ENCODE measurements around the gene CD79A.

The CD79A gene

DNA sequence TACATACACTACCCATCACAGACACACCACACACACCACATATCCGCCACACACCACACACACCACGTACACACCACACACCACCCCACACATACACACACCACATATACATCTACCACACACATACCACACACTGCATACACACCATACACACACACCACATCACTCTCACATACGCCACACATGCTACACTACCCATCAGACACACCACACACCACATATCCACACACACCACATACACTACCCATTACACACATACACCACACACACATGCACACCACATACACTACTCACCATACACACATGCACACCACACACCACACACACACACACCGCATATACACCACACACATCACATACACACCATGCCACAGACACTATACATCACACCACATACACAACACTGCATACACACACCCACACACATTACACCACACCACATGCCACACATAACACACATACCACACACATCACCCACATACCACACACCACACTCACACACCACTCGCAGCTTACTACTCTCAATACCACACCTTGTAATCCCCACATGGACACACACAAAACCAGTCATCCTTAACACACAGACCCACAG lies 41.7 kb downstream of the CD79A start:
- no peak for DNase-seq (ENCODE audit: low read depth in 2 of 2)

DNA sequence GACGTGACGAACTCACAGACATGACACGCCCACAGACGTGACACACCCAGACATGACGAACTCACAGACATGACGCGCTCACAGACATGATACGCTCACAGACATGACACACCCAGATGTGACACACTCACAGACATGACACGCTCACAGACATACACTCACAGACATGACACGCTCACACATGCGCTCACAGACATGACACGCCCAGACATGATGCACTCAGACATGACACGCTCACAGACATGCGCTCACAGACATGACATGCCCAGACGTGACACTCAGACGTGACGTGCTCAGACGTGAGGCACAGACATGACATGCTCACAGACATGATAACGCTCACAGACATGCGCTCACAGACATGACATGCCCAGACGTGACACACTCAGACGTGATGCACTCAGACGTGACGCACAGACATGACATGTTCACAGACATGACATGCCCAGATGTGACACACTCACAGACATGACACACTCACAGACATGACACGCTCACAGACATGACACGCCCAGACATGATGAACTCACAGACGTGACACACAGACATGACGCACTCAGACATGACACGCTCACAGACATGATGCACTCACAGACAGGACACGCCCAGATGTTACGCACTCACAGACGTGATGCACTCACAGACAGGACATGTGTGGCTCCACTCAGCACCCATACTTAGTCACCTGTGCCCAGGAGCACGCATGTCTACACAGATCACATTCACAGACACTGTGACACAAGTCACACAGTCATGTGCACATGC lies 43.1 kb downstream of the CD79A start:
- DNase-seq (ENCODE audit: low read depth in 2 of 2): no peak

DNA sequence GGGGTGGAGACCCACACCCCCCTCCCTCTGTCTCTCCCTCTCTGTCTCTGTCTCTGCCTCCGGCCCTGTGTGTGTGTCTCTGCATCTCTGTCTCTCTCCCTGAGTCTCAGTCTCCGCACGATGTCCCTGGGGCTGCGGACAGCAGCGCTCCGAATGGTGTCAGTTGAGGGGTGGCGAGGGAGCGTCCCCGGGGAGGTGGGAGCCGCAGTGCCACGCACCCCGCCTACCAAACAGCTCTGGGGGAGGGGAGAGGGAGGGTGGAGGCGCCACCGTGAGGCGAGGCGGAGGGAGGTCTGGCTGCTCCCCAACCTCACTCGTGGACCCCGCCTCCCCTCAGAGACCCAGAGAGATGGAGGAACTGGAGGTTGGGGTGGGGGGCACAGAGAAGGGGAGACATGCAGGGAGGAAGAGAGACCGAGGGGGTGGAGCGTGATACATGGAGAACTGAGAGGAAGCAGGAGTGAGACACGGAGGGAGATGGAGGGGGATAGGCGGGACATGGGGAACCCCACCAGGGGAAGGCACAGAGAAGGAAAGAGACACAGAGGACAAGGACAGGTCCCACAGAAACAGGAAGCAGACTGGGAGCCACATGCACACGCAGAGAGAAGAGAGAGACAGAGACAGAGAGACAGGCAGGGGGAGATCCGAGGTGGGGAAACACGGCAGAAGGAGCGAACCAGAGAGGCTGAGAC lies 44.0 kb downstream of the CD79A start:
- DNase-seq (ENCODE audit: low read depth in 2 of 2): no peak

DNA sequence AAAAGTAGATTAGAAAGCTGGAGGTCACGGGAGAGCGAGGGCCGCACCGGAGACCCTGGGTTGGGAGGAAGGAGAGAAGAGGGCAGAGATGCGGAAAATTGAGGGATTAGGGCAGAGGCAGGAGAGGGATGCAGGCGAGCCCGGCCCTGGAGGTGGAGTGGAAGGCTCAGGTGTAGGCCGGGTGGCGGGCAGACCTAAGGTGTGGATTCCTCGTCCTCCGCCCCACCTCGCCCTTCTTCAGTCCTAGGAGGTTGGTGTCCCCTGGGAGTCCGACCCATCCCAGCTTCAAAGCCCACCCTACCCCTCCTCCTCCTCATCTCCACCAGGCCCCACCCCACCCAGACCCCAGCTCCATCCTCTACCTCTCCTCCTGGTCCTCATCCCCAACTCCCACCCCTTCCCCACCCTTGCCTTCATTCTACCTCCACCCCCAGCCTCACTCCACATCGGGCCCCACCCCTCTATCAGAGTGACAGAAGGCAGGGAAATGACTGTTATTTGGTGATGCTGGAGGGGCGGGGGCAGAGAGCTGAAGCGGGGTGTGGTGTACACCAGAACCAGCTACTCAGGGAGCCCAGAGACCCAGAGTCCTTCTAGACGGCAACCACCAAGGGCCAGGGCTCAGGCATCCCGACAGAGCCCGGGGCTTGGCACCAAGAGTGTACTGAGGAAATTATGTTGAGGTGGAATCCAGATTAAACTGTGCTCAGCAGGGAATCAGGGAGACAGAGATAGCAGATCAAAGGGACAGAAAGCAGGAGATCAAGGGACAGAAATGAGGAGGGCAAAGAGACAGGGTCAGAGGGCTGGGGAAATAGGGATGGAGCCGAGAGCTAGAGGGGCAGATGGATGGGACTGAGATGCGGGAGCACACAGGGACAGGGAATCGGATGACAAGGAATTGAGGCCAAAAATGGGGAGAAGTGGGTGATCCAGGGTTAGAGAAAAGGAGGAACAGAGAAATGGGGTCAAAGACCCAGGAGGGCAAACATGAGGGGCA lies 44.8 kb downstream of the CD79A start:
- no peak for DNase-seq (ENCODE audit: low read depth in 2 of 2)

DNA sequence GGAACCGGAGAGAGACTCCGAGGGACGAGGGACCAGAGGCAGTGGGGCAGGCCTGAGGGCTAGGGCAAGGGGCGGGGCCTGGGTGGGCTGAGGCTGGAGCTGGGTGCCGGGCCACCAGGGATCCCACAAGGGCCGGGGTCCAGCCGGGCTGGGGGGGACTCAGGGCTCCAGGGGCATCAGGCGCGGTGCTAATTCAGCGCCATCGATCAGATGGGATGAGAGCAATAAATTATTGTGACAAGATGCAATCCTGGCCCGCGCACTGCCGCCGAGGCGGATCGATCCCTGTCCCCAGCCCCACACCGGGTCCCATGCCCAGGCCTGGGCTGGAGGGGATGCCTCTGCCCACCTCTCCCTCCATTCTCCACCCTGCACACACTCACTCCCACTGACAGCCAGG lies 45.5 kb downstream of the CD79A start:
- DNase-seq (ENCODE audit: low read depth in 2 of 2): no peak

DNA sequence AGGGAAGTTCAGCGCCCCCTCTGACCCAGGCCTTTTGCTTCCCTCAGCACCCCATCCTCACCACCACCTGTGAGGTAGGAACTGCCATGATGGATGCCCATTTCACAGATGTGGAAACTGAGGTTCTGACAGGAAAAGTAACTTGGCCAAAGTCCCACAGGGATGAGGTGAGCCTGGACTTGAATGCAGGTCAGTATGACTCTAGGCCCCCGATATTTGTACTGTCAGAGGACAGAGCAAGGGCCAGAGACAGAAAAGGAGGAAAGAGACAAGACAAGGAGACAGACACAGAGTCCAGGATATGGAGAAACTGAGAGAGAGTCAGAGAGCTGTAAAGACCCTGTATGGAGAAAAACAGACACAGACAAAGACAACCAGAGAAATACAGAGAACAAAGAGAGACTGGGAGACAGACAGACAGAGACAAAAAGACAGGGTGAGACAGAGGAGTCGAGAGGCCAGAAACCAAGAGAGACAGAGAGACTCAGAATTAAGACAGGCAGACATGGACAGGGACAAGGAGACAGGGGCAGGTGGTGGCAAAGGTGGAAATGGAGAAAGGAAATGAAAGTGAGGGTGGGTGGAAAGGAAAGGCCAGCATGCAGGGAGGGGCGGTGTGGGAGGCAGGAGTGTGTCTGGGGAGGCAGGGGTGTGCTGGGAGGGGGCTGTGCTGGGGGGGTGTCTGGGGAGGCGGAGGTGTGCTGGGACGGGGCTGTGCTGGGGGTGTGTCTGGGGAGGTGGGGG lies 46.1 kb downstream of the CD79A start:
- no peak for DNase-seq (ENCODE audit: low read depth in 2 of 2)

DNA sequence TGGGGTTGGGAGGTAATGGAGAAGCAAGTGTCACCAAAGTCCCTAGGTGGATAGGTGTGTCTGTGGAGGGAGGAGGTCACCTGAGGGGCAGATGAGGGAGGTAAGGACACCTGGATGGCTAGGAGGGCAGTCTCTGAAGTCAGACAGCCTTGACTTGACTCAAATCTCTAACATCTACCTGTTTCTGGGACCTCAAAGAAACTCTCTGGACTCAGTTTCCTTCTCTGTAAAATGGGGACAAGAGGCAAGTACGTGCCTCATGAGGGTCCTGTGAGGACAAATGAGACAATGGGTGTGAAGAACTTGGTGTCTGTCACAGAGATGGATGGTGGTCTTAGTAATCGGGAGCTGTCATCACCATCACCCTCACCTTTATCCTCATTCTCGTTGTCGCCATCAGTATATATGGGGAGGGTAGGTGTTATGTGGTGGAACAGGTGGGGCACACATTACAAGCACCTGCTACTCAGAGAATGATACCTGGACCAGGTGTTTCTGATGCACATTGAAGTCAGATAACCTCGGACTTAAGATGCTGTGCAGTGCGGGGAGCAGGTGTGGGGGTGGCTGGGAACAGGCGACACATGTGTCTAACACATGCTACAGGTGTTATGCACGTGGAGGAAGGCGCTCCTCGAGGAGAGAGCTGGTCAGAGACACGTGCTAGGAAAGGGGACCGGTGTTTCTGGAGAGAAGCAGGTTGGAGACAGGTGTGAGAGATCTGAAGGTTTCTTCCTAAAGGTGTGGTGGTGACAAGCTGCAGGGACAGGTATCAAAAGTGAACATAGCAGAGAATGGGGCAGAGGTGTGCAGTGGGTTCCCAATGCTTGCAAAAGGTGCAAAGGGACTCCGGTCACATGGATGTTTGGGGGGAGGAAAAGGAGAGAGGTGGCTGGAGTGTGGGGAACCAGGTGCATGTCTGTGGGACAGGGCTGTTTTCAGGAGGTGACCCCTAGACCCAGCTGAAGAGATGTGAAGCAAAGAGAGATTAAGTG lies 47.4 kb downstream of the CD79A start:
- no peak for DNase-seq (ENCODE audit: low read depth in 2 of 2)

DNA sequence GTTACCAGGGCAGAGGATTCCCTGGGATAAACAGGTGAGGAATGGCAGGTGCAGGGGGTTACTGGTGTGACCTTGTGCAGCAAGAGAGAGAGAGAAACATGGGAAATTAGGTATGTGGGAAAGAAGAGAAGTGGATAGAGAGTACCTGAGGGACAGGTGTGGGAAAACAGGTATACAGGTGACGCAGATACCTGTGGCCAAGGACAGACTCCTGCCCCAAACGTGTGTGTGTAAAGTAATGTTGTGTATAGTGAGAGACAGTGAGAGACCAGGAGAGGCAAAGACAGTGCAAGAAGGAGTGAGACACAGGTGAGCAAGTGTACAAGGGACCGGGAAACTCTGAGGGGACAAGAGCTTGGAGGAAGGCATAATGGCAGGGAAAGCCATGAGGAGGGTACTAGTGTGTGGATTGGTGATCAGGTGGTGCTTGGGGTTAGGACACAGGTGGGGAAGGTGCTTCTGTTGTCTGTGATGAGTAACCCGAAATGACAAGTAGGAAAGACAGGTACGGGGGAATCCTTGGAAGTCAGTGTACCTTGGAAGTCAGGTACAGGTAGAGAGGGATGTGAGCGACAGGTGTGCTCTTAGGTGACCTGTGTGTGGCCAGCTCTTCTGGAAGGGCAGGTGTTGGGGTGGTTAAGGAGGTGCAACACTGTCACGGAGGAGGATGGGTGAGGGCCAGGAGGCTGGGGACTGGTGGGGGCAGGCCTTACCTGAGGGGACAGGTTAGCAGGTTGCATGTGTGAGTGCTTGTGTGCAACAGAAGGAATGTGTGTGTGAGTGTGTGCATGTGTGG lies 48.3 kb downstream of the CD79A start:
- DNase-seq (ENCODE audit: low read depth in 2 of 2): no peak

DNA sequence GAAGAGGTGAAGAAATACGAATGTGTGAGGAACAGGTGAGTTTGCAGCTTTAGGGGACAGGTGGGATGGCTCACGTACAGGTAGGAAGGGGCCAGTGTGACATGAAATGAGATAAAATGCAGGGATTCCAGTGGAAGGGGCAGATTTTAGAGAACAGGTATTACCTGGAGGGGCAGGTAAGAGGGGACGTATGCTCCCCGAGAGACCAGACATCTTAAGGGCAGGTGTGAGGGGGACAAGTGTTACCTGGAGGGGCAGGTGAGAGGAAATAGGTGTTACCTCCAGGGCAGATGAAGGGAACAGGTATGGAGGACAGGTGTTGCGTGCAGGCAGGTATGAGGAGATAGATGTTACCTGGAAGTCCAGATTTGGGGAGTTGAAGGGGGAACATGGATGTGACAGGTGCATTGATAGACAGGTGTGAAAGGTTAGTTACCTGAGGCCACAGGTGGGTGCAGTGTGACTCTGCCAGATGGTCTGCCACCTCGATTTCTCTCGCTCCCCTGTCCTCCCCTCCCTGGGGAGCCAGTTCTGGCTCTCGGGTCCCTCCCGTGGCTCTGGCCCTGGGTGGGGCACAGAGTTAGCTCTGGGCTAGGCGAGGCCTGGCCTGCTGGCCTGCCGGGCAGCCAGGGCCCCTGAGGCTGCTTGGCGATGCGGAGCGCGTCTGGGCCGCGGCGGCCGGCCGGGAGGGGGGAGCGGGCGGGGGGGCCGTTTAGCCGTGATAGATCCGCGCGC lies 49.1 kb downstream of the CD79A start:
- no peak for DNase-seq (ENCODE audit: low read depth in 2 of 2)

DNA sequence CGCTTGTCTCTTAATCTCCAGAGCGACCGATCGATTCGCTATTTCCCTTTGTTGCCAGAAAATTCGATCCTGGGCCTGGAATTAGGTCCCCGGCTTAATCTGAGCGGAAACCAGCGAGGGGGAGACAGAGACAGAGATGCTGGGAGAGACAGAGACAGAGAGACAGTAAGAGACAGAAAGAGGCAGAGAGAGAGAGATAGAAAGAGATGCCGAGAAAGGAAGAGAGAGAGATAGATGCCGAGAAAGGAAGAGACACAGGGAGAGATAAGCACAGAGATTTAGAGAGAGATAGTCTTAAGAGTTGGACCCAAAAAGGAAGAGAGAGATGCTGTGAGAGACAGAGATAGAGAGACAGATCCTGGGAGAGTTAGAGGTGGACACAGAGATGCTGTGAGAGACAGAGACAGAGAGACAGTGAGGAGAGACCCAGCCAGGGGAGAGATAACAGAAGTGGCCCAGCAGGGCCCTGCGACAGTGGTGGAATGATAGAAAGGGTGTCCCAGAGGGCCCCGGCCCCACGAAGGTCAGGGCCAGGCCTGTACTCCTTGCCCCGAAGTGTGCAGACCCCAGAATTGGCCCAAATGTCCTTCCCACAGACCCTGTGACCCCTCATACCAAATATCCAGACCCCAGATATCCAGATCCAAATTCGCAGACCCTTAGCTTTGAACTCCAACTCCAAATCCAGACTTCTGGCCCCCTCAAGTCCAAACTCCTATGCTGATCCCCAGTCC lies 49.9 kb downstream of the CD79A start:
- DNase-seq (ENCODE audit: low read depth in 2 of 2): no peak

DNA sequence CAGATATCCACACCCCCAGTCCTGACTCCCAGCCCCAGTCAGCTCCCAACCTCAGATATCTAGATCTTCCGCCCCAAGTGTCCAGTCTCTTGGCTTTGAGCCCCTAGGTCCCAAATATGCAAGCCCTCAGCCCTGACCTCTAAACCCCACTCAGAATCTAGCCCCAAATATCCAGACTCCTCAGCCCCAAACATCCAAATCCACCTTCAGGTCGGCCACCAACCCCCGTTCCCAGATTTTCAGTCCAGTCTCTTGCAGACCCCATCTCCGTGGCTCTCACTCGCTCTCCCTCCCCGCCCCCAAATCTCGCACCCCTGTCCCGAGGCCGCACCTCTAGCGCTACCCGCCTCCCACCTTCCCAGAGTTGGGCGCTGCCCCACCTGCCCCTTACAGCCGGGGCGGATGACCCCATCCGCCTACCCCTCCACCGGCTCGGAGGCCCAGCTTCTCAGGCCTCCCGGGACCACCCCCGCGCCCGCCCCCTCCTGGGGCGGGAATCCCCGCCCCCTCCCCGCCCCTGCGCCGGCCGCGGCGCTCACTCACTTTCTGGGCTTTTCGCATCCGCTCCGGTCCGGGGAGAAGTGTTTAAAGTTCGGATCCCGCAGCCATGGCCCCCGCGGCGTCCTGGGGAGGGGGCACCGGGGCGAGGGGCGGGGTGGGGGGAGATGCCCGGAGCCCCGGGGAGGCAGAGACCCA lies 50.6 kb downstream of the CD79A start:
- no peak for DNase-seq (ENCODE audit: low read depth in 2 of 2)

DNA sequence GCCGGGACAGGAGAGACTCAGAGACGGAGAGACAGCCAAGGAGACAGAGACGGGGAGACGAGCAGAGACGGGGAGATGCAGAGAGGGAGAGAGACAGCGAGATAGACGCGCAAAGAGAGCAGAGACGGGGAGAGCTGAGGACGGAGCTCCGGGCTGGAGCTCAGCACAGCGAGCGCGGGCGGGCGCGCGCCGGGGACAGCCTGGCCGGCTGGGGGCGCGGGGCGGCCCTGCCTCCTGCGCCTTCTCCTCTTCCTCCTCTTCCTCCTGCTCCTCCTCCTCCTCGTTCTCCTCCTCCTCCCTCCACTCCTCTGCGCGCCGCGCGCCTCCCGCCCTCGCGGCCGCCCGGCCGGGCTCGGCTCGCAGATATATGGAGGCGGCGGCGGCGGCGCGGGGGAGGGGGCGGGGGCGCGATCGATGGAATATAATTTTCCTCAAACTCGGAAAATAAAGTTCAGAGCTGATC lies 51.2 kb downstream of the CD79A start, which contains the start of gene ERFL:
Gene ERFL, minus strand, starts transcription at position 229 of the 463 bp plus-strand sequence. CDS start 15,530 bp downstream, outside the sequence.
- DNase-seq (ENCODE audit: low read depth in 2 of 2): no peak

DNA sequence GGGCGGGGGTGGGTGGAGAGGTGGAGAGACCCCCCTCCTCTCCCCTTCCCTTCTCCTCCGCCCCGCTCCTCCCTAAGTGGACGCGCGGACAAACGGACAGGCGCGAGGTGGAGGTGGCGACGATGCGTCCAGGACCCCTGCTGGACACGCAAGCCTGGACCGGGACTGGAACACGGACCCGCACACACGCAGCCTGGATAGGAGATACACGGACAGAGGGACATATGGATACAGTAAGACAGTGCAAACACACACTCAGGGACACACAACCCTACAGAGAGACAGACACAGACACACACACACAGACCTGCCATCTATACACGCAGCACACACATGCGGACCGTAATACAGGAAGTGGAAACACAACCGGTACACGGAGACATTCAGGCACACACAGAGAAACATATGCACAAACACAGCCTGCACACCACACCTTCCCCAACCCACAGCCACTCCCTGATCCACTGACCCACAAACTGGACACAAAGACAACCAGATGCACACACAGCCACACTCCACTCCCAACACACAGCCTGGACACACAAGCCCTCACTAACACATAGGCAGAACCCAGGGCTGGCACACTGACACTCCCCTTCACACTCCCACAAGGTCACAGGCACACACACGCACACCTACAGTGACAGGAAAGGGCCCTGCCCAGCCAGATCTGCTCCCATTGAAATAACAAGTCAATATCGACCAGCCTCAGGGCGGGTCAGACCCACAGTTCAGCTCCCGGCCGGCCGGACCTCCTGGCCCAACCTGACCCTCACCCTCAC lies 51.9 kb downstream of the CD79A start:
- no peak for DNase-seq (ENCODE audit: low read depth in 2 of 2)

DNA sequence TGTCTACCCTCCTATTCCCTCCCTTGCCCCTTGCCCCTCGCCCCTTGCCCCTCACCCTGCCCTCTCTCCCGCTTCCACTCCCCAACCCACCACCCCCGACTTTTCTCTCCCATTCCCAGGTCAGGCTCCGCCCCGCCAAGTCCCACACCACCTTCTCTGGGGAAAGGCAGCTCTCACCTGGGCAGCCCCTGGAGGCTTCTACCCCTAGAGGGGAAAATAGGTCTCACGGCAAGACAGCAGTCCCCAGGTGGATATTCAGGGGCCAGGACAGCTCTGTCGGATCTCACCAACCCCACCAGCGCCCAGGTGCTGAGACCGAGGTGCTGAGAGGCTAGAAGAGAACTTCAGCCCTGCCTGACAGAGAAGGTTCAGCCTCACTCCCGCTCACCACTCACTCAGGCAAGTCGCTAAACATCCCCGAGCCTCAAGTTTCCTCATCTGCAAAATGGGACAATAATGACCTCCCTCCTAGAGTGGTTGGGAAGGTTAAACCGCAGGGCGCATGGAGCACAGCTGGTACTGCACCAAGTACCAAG lies 52.5 kb downstream of the CD79A start:
- no peak for DNase-seq (ENCODE audit: low read depth in 2 of 2)

DNA sequence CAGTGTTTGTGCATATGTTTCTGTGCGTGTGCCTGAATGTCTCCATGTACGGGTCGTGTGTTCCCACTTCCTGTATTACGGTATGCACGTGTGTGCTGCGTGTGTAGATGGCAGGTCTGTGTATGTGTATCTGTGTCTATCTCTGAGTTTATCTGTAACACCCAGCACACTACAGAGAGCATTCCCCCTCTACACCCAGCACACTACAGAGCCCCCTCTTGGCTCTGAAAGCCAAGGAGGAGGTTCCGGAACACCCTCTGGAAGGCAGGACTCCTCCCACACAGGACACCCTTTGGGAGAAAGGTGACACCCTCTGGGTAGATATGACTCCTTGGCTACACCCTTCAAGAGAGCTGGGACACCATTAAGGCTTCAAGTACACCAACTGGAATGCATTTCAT lies 53.2 kb downstream of the CD79A start:
- no peak for DNase-seq (ENCODE audit: low read depth in 2 of 2)
